HepG2 (cell line): Measurements from ENCODE around the gene RAP2A. TPM values are rescaled to one million over a fixed set of nuclear protein-coding genes. Genes with fewer than 3 reads are reported as not detected.

Experiments
- ATAC-seq: fragments of 200-7000 bp; cut with Tn5 transposase; 3 replicates; pipeline ENCODE4 v1.9.1; 2020; ENCODE audit warnings: mild to moderate bottlenecking, moderate library complexity
- BruUV-seq: library from RNA; stranded (reverse); fragments of 400-500 nt; replicated peaks from 2 replicates; lab custom pipeline; 2021; lab: Mats Ljungman, UMichigan
- CTCF ChIA-PET: fragments of 300-600 bp; formaldehyde crosslinking; extraction: SDS; loops from one replicate; lab custom pipeline; 2021; ENCODE audit warnings: low total read pairs, inconsistent platforms, low intra/inter-chr PET ratio; lab: Yijun Ruan, JAX
- POLR2A ChIA-PET: fragments of 350-600 bp; sonication (Branson Sonifier 250); formaldehyde crosslinking; loops from one replicate; lab custom pipeline; 2020; ENCODE audit warnings: antibody characterized with exemption, inconsistent platforms; lab: Yijun Ruan, JAX
- DNase-seq: peaks from one replicate; pipeline ENCODE4 v3.0.0-alpha.2; 2015; ENCODE audit warnings: low spot score
- FAIRE-seq: peaks from 3 replicates; lab custom pipeline; 2011; peaks lifted over from hg19 to GRCh38; lab: Jason Lieb, UNC
- H2AFZ ChIP-seq: one replicate; pipeline ENCODE4 v1.6.1; 2011; ENCODE audit warnings: low read length, inconsistent platforms
- H3K27ac ChIP-seq: fragments of 300-600 bp; 3 replicates; pipeline ENCODE4 v1.8.0; 2011; ENCODE audit warnings: mixed run types, mild to moderate bottlenecking, mixed read lengths, low read length, inconsistent platforms; ENCODE audit not compliant: insufficient read depth; ENCODE audit errors: extremely low read length
- H3K27me3 ChIP-seq, 2 experiments: fragments of 200-600 bp in 1 of 2; 2 replicates in 1 of 2; 3 replicates in 1 of 2; pipeline versions ENCODE4 v1.6.0 to v1.8.0; 2011; ENCODE audit warnings: low read length in 2 of 2, mild to moderate bottlenecking in 2 of 2, moderate library complexity in 2 of 2, inconsistent platforms in 1 of 2; ENCODE audit not compliant: insufficient read depth in 2 of 2, control insufficient read depth in 1 of 2
- H3K36me3 ChIP-seq, 2 experiments: fragments of 200-600 bp in 1 of 2; replicated peaks in 1 of 2; 2 replicates in 1 of 2; 3 replicates in 1 of 2; pipeline versions ENCODE4 v1.5.1 to v1.8.0; 2011; ENCODE audit warnings: low read length in 2 of 2, inconsistent platforms in 1 of 2; ENCODE audit not compliant: insufficient read depth in 2 of 2, control insufficient read depth in 1 of 2
- H3K4me1 ChIP-seq: 2 replicates; pipeline ENCODE4 v1.5.1; 2012; ENCODE audit warnings: low read length, inconsistent platforms; ENCODE audit not compliant: insufficient read depth
- H3K4me2 ChIP-seq: 2 replicates; pipeline ENCODE4 v1.6.0; 2011; ENCODE audit warnings: low read depth, low read length, inconsistent platforms
- H3K4me3 ChIP-seq, 3 experiments: fragments of 200-600 bp in 1 of 3; sonication (generic), shearing (Covaris generic) in 1 of 3; replicated peaks in 1 of 3; 2 replicates each; pipeline ENCODE4 v1.5.1; 2011 to 2016; ENCODE audit warnings: low read length in 3 of 3, inconsistent platforms in 2 of 3, low read depth in 2 of 3, mild to moderate bottlenecking in 2 of 3, control low read depth in 1 of 3, mixed read lengths in 1 of 3; ENCODE audit not compliant: insufficient read depth in 1 of 3
- H3K79me2 ChIP-seq: one replicate; pipeline ENCODE4 v1.6.1; 2011; ENCODE audit warnings: low read length, inconsistent platforms; ENCODE audit not compliant: insufficient read depth
- H3K9ac ChIP-seq: 2 replicates; pipeline ENCODE4 v1.6.0; 2011; ENCODE audit warnings: mild to moderate bottlenecking, low read depth, low read length, inconsistent platforms; ENCODE audit not compliant: insufficient read depth
- H3K9me3 ChIP-seq: 2 replicates; pipeline ENCODE4 v1.5.1; 2012; ENCODE audit warnings: mild to moderate bottlenecking, low read length
- H4K20me1 ChIP-seq: 2 replicates; pipeline ENCODE4 v1.6.0; 2011; ENCODE audit warnings: inconsistent platforms, mild to moderate bottlenecking, low read length, moderate library complexity; ENCODE audit not compliant: insufficient read depth
- CBX2 ChIP-seq, 2 experiments: fragments of 200-600 bp in 1 of 2; sonication (generic); formaldehyde crosslinking in 1 of 2; IDR thresholded peaks; 2 replicates each; pipeline versions ENCODE4 v1.7.0 to v1.8.1; 2018 to 2022; ENCODE audit warnings: low read depth in 2 of 2, low read length in 1 of 2, mild to moderate bottlenecking in 1 of 2, missing genetic modification reagents in 1 of 2
- CTCF ChIP-seq: sonication (generic); formaldehyde crosslinking; IDR thresholded peaks from 2 replicates; pipeline ENCODE4 v1.5.0; 2020; ENCODE audit warnings: mild to moderate bottlenecking, missing genetic modification reagents, moderate library complexity
- RAD51 ChIP-seq: fragments of 450-650 bp; IDR thresholded peaks from 2 replicates; pipeline ENCODE4 v1.6.1; 2016; ENCODE audit warnings: borderline replicate concordance
- SATB2 ChIP-seq: sonication (generic); formaldehyde crosslinking; IDR thresholded peaks from 2 replicates; pipeline ENCODE4 v1.5.0; 2020; ENCODE audit warnings: missing genetic modification reagents
- TMF1 ChIP-seq: sonication (generic); formaldehyde crosslinking; IDR thresholded peaks from 2 replicates; pipeline ENCODE4 v1.8.1; 2022; ENCODE audit warnings: low read depth, missing genetic modification reagents
- ZNF282 ChIP-seq: fragments of 450-650 bp; IDR thresholded peaks from 2 replicates; pipeline ENCODE4 v1.6.1; 2018; ENCODE audit not compliant: partially characterized antibody
- ZNF317 ChIP-seq: sonication (generic); formaldehyde crosslinking; IDR thresholded peaks from 2 replicates; pipeline ENCODE4 v1.5.0; 2020; ENCODE audit warnings: mild to moderate bottlenecking, missing genetic modification reagents
- ZNF557 ChIP-seq: sonication (generic); formaldehyde crosslinking; IDR thresholded peaks from 2 replicates; pipeline ENCODE4 v1.4.0; 2020; ENCODE audit warnings: missing genetic modification reagents
- ZNF672 ChIP-seq: sonication (generic); formaldehyde crosslinking; IDR thresholded peaks from 2 replicates; pipeline ENCODE4 v1.8.1; 2022; ENCODE audit warnings: missing genetic modification reagents
- ZNF709 ChIP-seq: sonication (generic); formaldehyde crosslinking; IDR thresholded peaks from 2 replicates; pipeline ENCODE4 v1.5.0; 2020; ENCODE audit warnings: mild to moderate bottlenecking, missing genetic modification reagents
- WGBS: methylation state at CpG from one replicate; pipeline ENCODE4 v1.1.6; 2017; ENCODE audit warnings: low lambda C conversion rate; 5-methylcytosine and 5-hydroxymethylcytosine counted together
- in situ Hi-C: cut with HindIII; loops from 2 replicates; pipeline ENCODE4 v1.10.0; 2017; ENCODE audit warnings: low pct_unique_long_range_greater_than_20kb; ENCODE audit not compliant: extremely low pct_ligation_motif_present
- intact Hi-C: fragments of 100-400 bp; cut with micrococcal nuclease; formaldehyde crosslinking; loops from one replicate; pipeline ENCODE4 v1.10.0; 2022; ENCODE audit not compliant: unreplicated experiment
- polyA plus RNA-seq, 8 experiments: library from polyadenylated mRNA; depleted of rRNA in 3 of 8; stranded (reverse) in 7 of 8; unstranded in 1 of 8; fragments of >200 nt; fragmentation: Illumina TruSeq in 4 of 8; extraction: Trizol in 4 of 8; gene quantifications; 2 replicates each; pipeline versions ENCODE4 v1.2.1 to v1.2.3, GENCODE V29; 2011 to 2016; ENCODE audit warnings: low read depth in 4 of 8, missing spikeins in 1 of 8, mixed read lengths in 1 of 8; ENCODE audit not compliant: insufficient read depth in 1 of 8
- total RNA-seq, 5 experiments: library from RNA; depleted of rRNA; stranded (reverse); fragments of >200 nt; fragmentation: Illumina TruSeq; extraction: Trizol; gene quantifications; 2 replicates each; pipeline ENCODE4 v1.2.3, GENCODE V29; 2016; ENCODE audit warnings: low read depth in 1 of 5
- TF ChIP-seq, protein P1 (sequence below): sonication (generic); formaldehyde crosslinking; IDR thresholded peaks from 2 replicates; pipeline ENCODE4 v1.5.0; 2020; ENCODE audit warnings: mild to moderate bottlenecking, missing genetic modification reagents, borderline replicate concordance

Gene RAP2A
- total and polyA plus RNA-seq, 2 of the 13 experiments (the other 11 are each of a cell fraction or from before 2014, with no cell fraction given), result 9.9 to 23.1 TPM

DNA sequence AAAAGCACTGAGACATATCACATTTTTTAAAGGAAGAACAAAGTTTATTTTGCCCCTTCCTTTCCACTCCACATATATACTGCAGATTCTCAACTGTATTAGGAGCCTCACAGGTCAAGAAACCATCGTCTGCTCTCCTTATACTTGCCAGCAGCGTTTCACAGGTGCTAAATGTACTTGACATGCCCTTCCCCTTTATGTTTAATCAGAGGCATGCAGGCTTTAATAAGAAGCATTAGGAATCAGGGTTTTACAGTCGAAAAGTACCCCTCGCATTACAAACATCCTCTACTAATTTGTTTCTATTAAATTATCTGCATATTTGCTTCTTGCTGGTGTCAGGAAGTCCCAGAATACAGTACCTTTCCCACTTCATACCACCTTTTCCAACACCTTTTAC lies 3.7 kb upstream of the RAP2A start:
- WGBS, result 82% methylated on average over 4 of the region's 4 CpGs
- FAIRE-seq, result no peak

More for the DNA sequence above, 3.7 kb upstream of the RAP2A start:
- DNase-seq (no peak), ATAC-seq (no peak)
- no peaks in the 10 kb centered on the region for H3K36me3 ChIP-seq
- H3K79me2 ChIP-seq, result peaks cover 10% of the 10 kb centered on the region
- H3K4me3 ChIP-seq, result no peak overlapping the region
- intact Hi-C loops, result loop anchor here (10.0 kb wide), 1 partner anchor 205 kb away; the partner anchor contains the start of gene MBNL2
- H2AFZ ChIP-seq, result no peak overlapping the region
- no peak for TF ChIP-seq CTCF (CRISPR knock-in tag)
- no peak for TF ChIP-seq TMF1 (CRISPR knock-in tag)
- no peak for TF ChIP-seq CBX2 (IDR thresholded peaks at IDR 0.05; ENCODE audit: low read depth, low read length)
- no peak for TF ChIP-seq CBX2 (CRISPR knock-in tag; IDR thresholded peaks at IDR 0.05; ENCODE audit: low read depth)
- TF ChIP-seq RAD51, result no peak
- no peak for TF ChIP-seq ZNF317
- no peak for TF ChIP-seq ZNF282
- TF ChIP-seq ZNF672 (CRISPR knock-in tag), result no peak
- TF ChIP-seq SATB2, result no peak
- TF ChIP-seq ZNF709 (CRISPR knock-in tag), result no peak
- TF ChIP-seq, protein P1, sequence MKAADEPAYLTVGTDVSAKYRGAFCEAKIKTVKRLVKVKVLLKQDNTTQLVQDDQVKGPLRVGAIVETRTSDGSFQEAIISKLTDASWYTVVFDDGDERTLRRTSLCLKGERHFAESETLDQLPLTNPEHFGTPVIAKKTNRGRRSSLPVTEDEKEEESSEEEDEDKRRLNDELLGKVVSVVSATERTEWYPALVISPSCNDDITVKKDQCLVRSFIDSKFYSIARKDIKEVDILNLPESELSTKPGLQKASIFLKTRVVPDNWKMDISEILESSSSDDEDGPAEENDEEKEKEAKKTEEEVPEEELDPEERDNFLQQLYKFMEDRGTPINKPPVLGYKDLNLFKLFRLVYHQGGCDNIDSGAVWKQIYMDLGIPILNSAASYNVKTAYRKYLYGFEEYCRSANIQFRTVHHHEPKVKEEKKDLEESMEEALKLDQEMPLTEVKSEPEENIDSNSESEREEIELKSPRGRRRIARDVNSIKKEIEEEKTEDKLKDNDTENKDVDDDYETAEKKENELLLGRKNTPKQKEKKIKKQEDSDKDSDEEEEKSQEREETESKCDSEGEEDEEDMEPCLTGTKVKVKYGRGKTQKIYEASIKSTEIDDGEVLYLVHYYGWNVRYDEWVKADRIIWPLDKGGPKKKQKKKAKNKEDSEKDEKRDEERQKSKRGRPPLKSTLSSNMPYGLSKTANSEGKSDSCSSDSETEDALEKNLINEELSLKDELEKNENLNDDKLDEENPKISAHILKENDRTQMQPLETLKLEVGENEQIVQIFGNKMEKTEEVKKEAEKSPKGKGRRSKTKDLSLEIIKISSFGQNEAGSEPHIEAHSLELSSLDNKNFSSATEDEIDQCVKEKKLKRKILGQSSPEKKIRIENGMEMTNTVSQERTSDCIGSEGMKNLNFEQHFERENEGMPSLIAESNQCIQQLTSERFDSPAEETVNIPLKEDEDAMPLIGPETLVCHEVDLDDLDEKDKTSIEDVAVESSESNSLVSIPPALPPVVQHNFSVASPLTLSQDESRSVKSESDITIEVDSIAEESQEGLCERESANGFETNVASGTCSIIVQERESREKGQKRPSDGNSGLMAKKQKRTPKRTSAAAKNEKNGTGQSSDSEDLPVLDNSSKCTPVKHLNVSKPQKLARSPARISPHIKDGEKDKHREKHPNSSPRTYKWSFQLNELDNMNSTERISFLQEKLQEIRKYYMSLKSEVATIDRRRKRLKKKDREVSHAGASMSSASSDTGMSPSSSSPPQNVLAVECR (CRISPR knock-in tag), result no peak
- TF ChIP-seq ZNF557 (CRISPR knock-in tag), result no peak
- POLR2A ChIA-PET, result no interaction called here
- no TSS peak for BruUV-seq
- no peak overlapping the region for H3K9ac ChIP-seq
- in situ Hi-C loops, result loop anchor here (5.0 kb wide), 1 partner anchor 147 kb away; no protein-coding TSS in a partner anchor
- H3K27me3 ChIP-seq, result no peaks in the 10 kb centered on the region
- no peak overlapping the region for H3K4me2 ChIP-seq
- CTCF ChIA-PET, result no interaction called here
- no peaks in the 10 kb centered on the region for H4K20me1 ChIP-seq
- no peak overlapping the region for H3K27ac ChIP-seq
- H3K4me1 ChIP-seq, result peaks cover 39% of the 10 kb centered on the region
- H3K9me3 ChIP-seq, result no peaks in the 10 kb centered on the region
